ENCODE data around the gene GPR65. TPM values are rescaled to one million over a fixed set of nuclear protein-coding genes. Genes with fewer than 3 reads are reported as not detected.

Gene GPR65
- total and polyA plus RNA-seq, 7 experiments from 2014 or later: 7.6 to 18.6 (median 10.0) TPM

- H3K36me3 Mint-ChIP-seq: peaks cover 0 to 14% (median 3%) of the 10 kb centered on the region in 5 donors
- Histone ChIP-seq H3K4me1 (ENCODE audit: control insufficient read depth in 2 of 2, insufficient read depth in 2 of 2, low read length in 2 of 2) (peaks cover 10 to 15% of the 10 kb centered on the region in 2 donors), H3K4me3 (ENCODE audit: low read length) (no peak overlapping the region), H3K9me3 (ENCODE audit: control insufficient read depth in 2 of 3, low read length in 3 of 3) (no peaks in the 10 kb centered on the region), H3K36me3 (ENCODE audit: control insufficient read depth in 2 of 3, insufficient read depth in 3 of 3, low read length in 3 of 3) (no peaks in the 10 kb centered on the region), H3K27ac (ENCODE audit: low read depth, low read length) (no peak overlapping the region), H3K27me3 (ENCODE audit: control insufficient read depth in 2 of 2, insufficient read depth in 2 of 2, low read length in 2 of 2) (no peaks in the 10 kb centered on the region)
- H3K4me3 Mint-ChIP-seq: no peak overlapping the region
- POLR2A ChIA-PET: no interaction called here
- H3K9me3 Mint-ChIP-seq: peaks cover 0 to 5% (median 0%) of the 10 kb centered on the region in 11 donors
- CTCF ChIA-PET: no interaction called here
- no peaks in the 10 kb centered on the region for H3K27me3 Mint-ChIP-seq
- peaks cover 14 to 37% (median 19%) of the 10 kb centered on the region in 7 donors for H3K4me1 Mint-ChIP-seq
- no peak for DNase-seq
- ATAC-seq: no peak
- H3K27ac Mint-ChIP-seq: no peak overlapping the region
- intact Hi-C loops (cut with micrococcal nuclease): no loop called here
These were observed 29.1 kb downstream of the GPR65 start for GRCh38 chr14:88034076-88034475.

GRCh38 chr14:88036422-88036821 lies 31.5 kb downstream of the GPR65 start:
- intact Hi-C loops (cut with micrococcal nuclease): no loop called here
- Mint-ChIP-seq H3K4me1 (peaks cover 0 to 16% (median 3%) of the 10 kb centered on the region in 7 donors), H3K9me3 (peaks cover 0 to 3% (median 0%) of the 10 kb centered on the region in 11 donors), H3K36me3 (peaks cover 0 to 4% (median 3%) of the 10 kb centered on the region in 5 donors), H3K4me3 (no peak overlapping the region), H3K27ac (no peak overlapping the region), H3K27me3 (no peaks in the 10 kb centered on the region)
- peaks cover 0 to 11% of the 10 kb centered on the region in 2 donors for H3K4me1 ChIP-seq (ENCODE audit: control insufficient read depth in 2 of 2, insufficient read depth in 2 of 2, low read length in 2 of 2)
- ChIA-PET CTCF (no interaction called here), POLR2A (no interaction called here)
- ATAC-seq: no peak
- H3K27ac ChIP-seq (ENCODE audit: low read depth, low read length): no peak overlapping the region
- H3K4me3 ChIP-seq (ENCODE audit: low read length): no peak overlapping the region
- H3K36me3 ChIP-seq (ENCODE audit: control insufficient read depth in 2 of 3, insufficient read depth in 3 of 3, low read length in 3 of 3): no peaks in the 10 kb centered on the region
- H3K27me3 ChIP-seq (ENCODE audit: control insufficient read depth in 2 of 2, insufficient read depth in 2 of 2, low read length in 2 of 2): no peaks in the 10 kb centered on the region
- H3K9me3 ChIP-seq (ENCODE audit: control insufficient read depth in 2 of 3, low read length in 3 of 3): no peaks in the 10 kb centered on the region
- no peak for DNase-seq

- H3K36me3 ChIP-seq (ENCODE audit: control insufficient read depth in 2 of 3, insufficient read depth in 3 of 3, low read length in 3 of 3): no peaks in the 10 kb centered on the region
- no peaks in the 10 kb centered on the region for H3K27me3 ChIP-seq (ENCODE audit: control insufficient read depth in 2 of 2, insufficient read depth in 2 of 2, low read length in 2 of 2)
- intact Hi-C loops (cut with micrococcal nuclease): no loop called here
- no peak overlapping the region for H3K4me3 ChIP-seq (ENCODE audit: low read length)
- peaks cover 0 to 3% (median 0%) of the 10 kb centered on the region in 11 donors for H3K9me3 Mint-ChIP-seq
- peaks cover 0 to 13% (median 0%) of the 10 kb centered on the region in 7 donors for H3K4me1 Mint-ChIP-seq
- peaks cover 0 to 4% (median 3%) of the 10 kb centered on the region in 5 donors for H3K36me3 Mint-ChIP-seq
- H3K4me3 Mint-ChIP-seq: no peak overlapping the region
- no peak overlapping the region for H3K27ac ChIP-seq (ENCODE audit: low read depth, low read length)
- no peaks in the 10 kb centered on the region for H3K27me3 Mint-ChIP-seq
- ATAC-seq (no peak), DNase-seq (no peak)
- ChIA-PET CTCF (no interaction called here), POLR2A (no interaction called here)
- no peak overlapping the region for H3K27ac Mint-ChIP-seq
- peaks cover 0 to 11% of the 10 kb centered on the region in 2 donors for H3K4me1 ChIP-seq (ENCODE audit: control insufficient read depth in 2 of 2, insufficient read depth in 2 of 2, low read length in 2 of 2)
- no peaks in the 10 kb centered on the region for H3K9me3 ChIP-seq (ENCODE audit: control insufficient read depth in 2 of 3, low read length in 3 of 3)
These were observed 32.4 kb downstream of the GPR65 start for GRCh38 chr14:88037325-88037724.

GRCh38 chr14:88039197-88039596 lies 34.3 kb downstream of the GPR65 start:
- ATAC-seq: no peak
- CTCF ChIA-PET: interaction anchor here (0.5 kb wide), 1 partner anchor 11 kb away, joined by 3 read pairs; no protein-coding TSS in a partner anchor

GRCh38 chr14:88040146-88040545 lies 35.2 kb downstream of the GPR65 start:
- intact Hi-C loops (cut with micrococcal nuclease): loop anchor here in 1 of 2 donors (5.0 kb wide), 1 partner anchor 33 kb away; the partner anchor contains the start of gene GPR65
- Histone ChIP-seq H3K4me1 (ENCODE audit: control insufficient read depth in 2 of 2, insufficient read depth in 2 of 2, low read length in 2 of 2) (peaks cover 0 to 11% of the 10 kb centered on the region in 2 donors), H3K27ac (ENCODE audit: low read depth, low read length) (no peak overlapping the region), H3K4me3 (ENCODE audit: low read length) (no peak overlapping the region), H3K9me3 (ENCODE audit: control insufficient read depth in 2 of 3, low read length in 3 of 3) (no peaks in the 10 kb centered on the region), H3K36me3 (ENCODE audit: control insufficient read depth in 2 of 3, insufficient read depth in 3 of 3, low read length in 3 of 3) (no peaks in the 10 kb centered on the region), H3K27me3 (ENCODE audit: control insufficient read depth in 2 of 2, insufficient read depth in 2 of 2, low read length in 2 of 2) (no peaks in the 10 kb centered on the region)
- H3K27me3 Mint-ChIP-seq: no peaks in the 10 kb centered on the region
- H3K4me3 Mint-ChIP-seq: no peak overlapping the region
- ChIA-PET CTCF (no interaction called here), POLR2A (interaction anchor here (1.0 kb wide), 1 partner anchor 12 kb away, joined by 3 read pairs; no protein-coding TSS in a partner anchor)
- peaks cover 0 to 4% (median 0%) of the 10 kb centered on the region in 5 donors for H3K36me3 Mint-ChIP-seq
- no peak for DNase-seq
- no peaks in the 10 kb centered on the region for H3K9me3 Mint-ChIP-seq
- no peak for ATAC-seq
- no peak overlapping the region for H3K27ac Mint-ChIP-seq
- H3K4me1 Mint-ChIP-seq: peaks cover 0 to 13% (median 0%) of the 10 kb centered on the region in 7 donors

More at GRCh38 chr14:88039197-88039596, 34.3 kb downstream of the GPR65 start:
- intact Hi-C loops (cut with micrococcal nuclease): no loop called here
- H3K4me1 Mint-ChIP-seq: peaks cover 0 to 13% (median 0%) of the 10 kb centered on the region in 7 donors
- Histone ChIP-seq H3K4me1 (ENCODE audit: control insufficient read depth in 2 of 2, insufficient read depth in 2 of 2, low read length in 2 of 2) (peaks cover 0 to 11% of the 10 kb centered on the region in 2 donors), H3K36me3 (ENCODE audit: control insufficient read depth in 2 of 3, insufficient read depth in 3 of 3, low read length in 3 of 3) (no peaks in the 10 kb centered on the region), H3K27me3 (ENCODE audit: control insufficient read depth in 2 of 2, insufficient read depth in 2 of 2, low read length in 2 of 2) (no peaks in the 10 kb centered on the region), H3K9me3 (ENCODE audit: control insufficient read depth in 2 of 3, low read length in 3 of 3) (no peaks in the 10 kb centered on the region), H3K27ac (ENCODE audit: low read depth, low read length) (no peak overlapping the region), H3K4me3 (ENCODE audit: low read length) (no peak overlapping the region)
- no peaks in the 10 kb centered on the region for H3K9me3 Mint-ChIP-seq
- H3K27me3 Mint-ChIP-seq: no peaks in the 10 kb centered on the region
- no peak overlapping the region for H3K4me3 Mint-ChIP-seq
- POLR2A ChIA-PET: no interaction called here
- no peak overlapping the region for H3K27ac Mint-ChIP-seq
- no peak for DNase-seq
- peaks cover 0 to 4% (median 0%) of the 10 kb centered on the region in 5 donors for H3K36me3 Mint-ChIP-seq

GRCh38 chr14:88043529-88044443 lies 38.9 kb downstream of the GPR65 start:
- intact Hi-C loops (cut with micrococcal nuclease): loop anchor here in 1 of 2 donors (5.0 kb wide), 1 partner anchor 36 kb away; the partner anchor contains the start of gene GPR65
- Mint-ChIP-seq H3K27me3 (peaks cover 0 to 5% (median 0%) of the 10 kb centered on the region in 5 donors), H3K36me3 (peaks cover 0 to 6% (median 4%) of the 10 kb centered on the region in 5 donors), H3K27ac (no peak overlapping the region), H3K4me3 (no peak overlapping the region), H3K4me1 (peaks cover 0 to 9% (median 2%) of the 10 kb centered on the region in 7 donors), H3K9me3 (peaks cover 0 to 3% (median 0%) of the 10 kb centered on the region in 11 donors)
- no peak overlapping the region for H3K4me3 ChIP-seq (ENCODE audit: low read length)
- DNase-seq (no peak), ATAC-seq (no peak)
- H3K36me3 ChIP-seq (ENCODE audit: control insufficient read depth in 2 of 3, insufficient read depth in 3 of 3, low read length in 3 of 3): no peaks in the 10 kb centered on the region
- no peak overlapping the region for H3K27ac ChIP-seq (ENCODE audit: low read depth, low read length)
- ChIA-PET POLR2A (no interaction called here), CTCF (no interaction called here)
- H3K4me1 ChIP-seq (ENCODE audit: control insufficient read depth in 2 of 2, insufficient read depth in 2 of 2, low read length in 2 of 2): peaks cover 0 to 4% of the 10 kb centered on the region in 2 donors
- no peaks in the 10 kb centered on the region for H3K27me3 ChIP-seq (ENCODE audit: control insufficient read depth in 2 of 2, insufficient read depth in 2 of 2, low read length in 2 of 2)
- H3K9me3 ChIP-seq (ENCODE audit: control insufficient read depth in 2 of 3, low read length in 3 of 3): no peaks in the 10 kb centered on the region

Data from naive thymus-derived CD4-positive, alpha-beta T cell (primary cell).